H1 (cell line): Measurements from ENCODE around the gene TMCC3. TPM values are rescaled to one million over a fixed set of nuclear protein-coding genes. Genes with fewer than 3 reads are reported as not detected.

Experiments used
- CTCF ChIA-PET: fragments of 300-600 bp; sonication (Branson Sonifier 250); formaldehyde crosslinking; loops from one replicate; lab custom pipeline; 2021; ENCODE audit not compliant: partially characterized antibody; lab: Charles Lee
- POLR2A ChIA-PET: fragments of 300-600 bp; sonication (Branson Sonifier 250); formaldehyde crosslinking; loops from one replicate; lab custom pipeline; 2021; ENCODE audit warnings: inconsistent platforms; ENCODE audit not compliant: partially characterized antibody; lab: Charles Lee
- DNase-seq, 2 experiments: peaks; one replicate each; pipeline versions ENCODE4 v3.0.0 to v3.0.0-alpha.2; 2010 to 2022; ENCODE audit warnings: low spot score in 2 of 2, low read depth in 1 of 2, mixed read lengths in 1 of 2
- FAIRE-seq: peaks from 2 replicates; lab custom pipeline; 2011; peaks lifted over from hg19 to GRCh38; lab: Jason Lieb, UNC
- H2AFZ ChIP-seq: 2 replicates; pipeline ENCODE4 v1.8.1; 2012; ENCODE audit warnings: low read length, inconsistent platforms
- H2AK5ac ChIP-seq: 2 replicates; pipeline ENCODE4 v1.6.1; 2013; ENCODE audit warnings: low read depth, low read length
- H2BK120ac ChIP-seq: replicated peaks from 2 replicates; pipeline ENCODE3; 2013; ENCODE audit warnings: low read depth, low read length, inconsistent platforms
- H2BK12ac ChIP-seq: 2 replicates; pipeline ENCODE4 v1.6.1; 2013; ENCODE audit warnings: low read depth, low read length
- H2BK15ac ChIP-seq: 2 replicates; pipeline ENCODE4 v1.6.1; 2013; ENCODE audit warnings: low read length
- H2BK20ac ChIP-seq: 2 replicates; pipeline ENCODE4 v1.6.1; 2013; ENCODE audit warnings: low read length
- H2BK5ac ChIP-seq: 2 replicates; pipeline ENCODE4 v1.6.1; 2013; ENCODE audit warnings: low read depth, low read length
- H3K14ac ChIP-seq: 2 replicates; pipeline ENCODE4 v1.6.1; 2013; ENCODE audit warnings: inconsistent platforms; ENCODE audit not compliant: insufficient read length
- H3K18ac ChIP-seq: 2 replicates; pipeline ENCODE4 v1.6.1; 2013; ENCODE audit warnings: low read length; ENCODE audit errors: extremely low read depth
- H3K23ac ChIP-seq: 2 replicates; pipeline ENCODE4 v1.6.1; 2013; ENCODE audit warnings: inconsistent platforms; ENCODE audit not compliant: insufficient read length
- H3K23me2 ChIP-seq: 2 replicates; pipeline ENCODE4 v1.6.1; 2013; ENCODE audit warnings: low read depth, low read length
- H3K27ac ChIP-seq: 2 replicates; pipeline ENCODE4 v1.6.1; 2011; ENCODE audit warnings: low read depth, low read length, inconsistent platforms
- H3K27me3 ChIP-seq, 4 experiments: replicated peaks in 1 of 4; 1 replicate in 1 of 4; 2 replicates in 3 of 4; pipeline versions ENCODE4 v1.6.1 to v1.8.1; 2011 to 2013; ENCODE audit warnings: low read length in 3 of 4, mild to moderate bottlenecking in 3 of 4, inconsistent platforms in 2 of 4, mixed read lengths in 2 of 4, moderate library complexity in 1 of 4; ENCODE audit not compliant: control insufficient read depth in 3 of 4, insufficient read depth in 3 of 4; ENCODE audit errors: extremely low read depth in 1 of 4
- H3K36me3 ChIP-seq, 4 experiments: 2 replicates each; pipeline versions ENCODE4 v1.6.1 to v1.8.1; 2011 to 2013; ENCODE audit warnings: mild to moderate bottlenecking in 4 of 4, low read length in 3 of 4, moderate library complexity in 2 of 4, control low read depth in 1 of 4, inconsistent platforms in 1 of 4; ENCODE audit not compliant: insufficient read depth in 4 of 4, control insufficient read depth in 2 of 4
- H3K4ac ChIP-seq: replicated peaks from 2 replicates; pipeline ENCODE3; 2013; ENCODE audit warnings: low read length, low read depth, mixed read lengths, inconsistent platforms; ENCODE audit not compliant: insufficient read length
- H3K4me1 ChIP-seq, 4 experiments: replicated peaks in 1 of 4; 1 replicate in 1 of 4; 2 replicates in 3 of 4; pipeline versions ENCODE4 v1.6.1 to v1.8.1; 2011 to 2013; ENCODE audit warnings: low read length in 3 of 4, inconsistent platforms in 2 of 4, mixed read lengths in 1 of 4; ENCODE audit not compliant: insufficient read depth in 4 of 4, control insufficient read depth in 3 of 4
- H3K4me2 ChIP-seq, 2 experiments: 2 replicates each; pipeline versions ENCODE4 v1.6.1 to v1.8.1; 2011 to 2013; ENCODE audit warnings: low read depth in 2 of 2, low read length in 2 of 2, control low read depth in 1 of 2, inconsistent platforms in 1 of 2, mild to moderate bottlenecking in 1 of 2; ENCODE audit not compliant: insufficient read depth in 1 of 2
- H3K4me3 ChIP-seq, 4 experiments: fragments of 200-600, 300-600 bp in 1 of 4; sonication (generic), shearing (Covaris generic), sonication (Bioruptor Twin) in 1 of 4; 2 replicates each; pipeline versions ENCODE4 v1.5.1 to v1.8.1; 2011 to 2016; ENCODE audit warnings: low read length in 4 of 4, low read depth in 3 of 4, control low read depth in 2 of 4, inconsistent platforms in 2 of 4, mild to moderate bottlenecking in 2 of 4, mixed read lengths in 1 of 4, moderate library complexity in 1 of 4; ENCODE audit not compliant: insufficient read depth in 2 of 4; ENCODE audit errors: extremely low read depth in 1 of 4
- H3K56ac ChIP-seq: replicated peaks from 2 replicates; pipeline ENCODE3; 2013; ENCODE audit warnings: low read depth, mild to moderate bottlenecking, mixed read lengths, low read length, inconsistent platforms; ENCODE audit not compliant: insufficient read length
- H3K79me1 ChIP-seq: 2 replicates; pipeline ENCODE4 v1.6.1; 2013; ENCODE audit warnings: low read depth, low read length, control low read depth
- H3K79me2 ChIP-seq, 2 experiments: 2 replicates each; pipeline versions ENCODE4 v1.6.1 to v1.8.1; 2012 to 2013; ENCODE audit warnings: low read length in 2 of 2, mild to moderate bottlenecking in 2 of 2, inconsistent platforms in 1 of 2; ENCODE audit not compliant: insufficient read depth in 2 of 2, control insufficient read depth in 1 of 2
- H3K9ac ChIP-seq, 4 experiments: replicated peaks in 1 of 4; 1 replicate in 1 of 4; 2 replicates in 3 of 4; pipeline versions ENCODE4 v1.6.1 to v1.8.1; 2011 to 2013; ENCODE audit warnings: low read depth in 3 of 4, low read length in 3 of 4, control low read depth in 2 of 4, mild to moderate bottlenecking in 2 of 4, moderate library complexity in 2 of 4, inconsistent platforms in 1 of 4; ENCODE audit errors: extremely low read depth in 1 of 4
- H3K9me3 ChIP-seq, 2 experiments: 2 replicates each; pipeline versions ENCODE4 v1.6.1 to v1.8.1; 2012 to 2013; ENCODE audit warnings: mild to moderate bottlenecking in 2 of 2, moderate library complexity in 2 of 2, control low read depth in 1 of 2, inconsistent platforms in 1 of 2, low read depth in 1 of 2, low read length in 1 of 2, mixed read lengths in 1 of 2; ENCODE audit not compliant: insufficient read depth in 2 of 2
- H4K20me1 ChIP-seq, 2 experiments: replicated peaks in 1 of 2; 2 replicates each; pipeline versions ENCODE3 to v1.8.1; 2011 to 2013; ENCODE audit warnings: inconsistent platforms in 2 of 2, low read length in 2 of 2, mild to moderate bottlenecking in 1 of 2; ENCODE audit not compliant: insufficient read depth in 2 of 2, control insufficient read depth in 1 of 2
- H4K5ac ChIP-seq: 2 replicates; pipeline ENCODE4 v1.6.1; 2013; ENCODE audit warnings: low read length, low read depth, mixed read lengths, inconsistent platforms; ENCODE audit not compliant: insufficient read length
- H4K8ac ChIP-seq: 2 replicates; pipeline ENCODE4 v1.8.0; 2013; ENCODE audit warnings: mild to moderate bottlenecking, moderate library complexity, low read length, inconsistent platforms; ENCODE audit not compliant: insufficient read depth; ENCODE audit errors: extremely low read depth
- H4K91ac ChIP-seq: replicated peaks from 2 replicates; pipeline ENCODE3; 2013; ENCODE audit warnings: low read length, mixed read lengths, inconsistent platforms; ENCODE audit not compliant: insufficient read length
- ASH2L ChIP-seq: fragments of 200-600, 300-600 bp; sonication (generic); IDR thresholded peaks from one replicate; pipeline ENCODE4 v1.7.1; 2017; ENCODE audit warnings: low read length
- CHD2 ChIP-seq: IDR thresholded peaks from 2 replicates; pipeline ENCODE4 v1.6.1; 2012; ENCODE audit warnings: low read length, improper control_type of control experiment
- MAX ChIP-seq: IDR thresholded peaks from 2 replicates; pipeline ENCODE4 v1.6.1; 2012; ENCODE audit warnings: inconsistent platforms
- POU5F1 ChIP-seq: IDR thresholded peaks from 2 replicates; pipeline ENCODE4 v1.6.1; 2011; ENCODE audit warnings: low read depth, mild to moderate bottlenecking, low read length, moderate library complexity
- TCF12 ChIP-seq: IDR thresholded peaks from 2 replicates; pipeline ENCODE4 v1.6.1; 2011; ENCODE audit warnings: low read depth, mild to moderate bottlenecking, low read length
- WGBS, 2 experiments: shearing (Covaris generic) in 1 of 2; methylation state at CpG; one replicate each; pipeline versions ENCODE4 v1.1.6 to v1.1.7; 2013 to 2015; ENCODE audit warnings: low lambda C conversion rate in 2 of 2, mixed read lengths in 2 of 2, inconsistent platforms in 1 of 2, low coverage in 1 of 2, missing lambda C conversion rate in 1 of 2; ENCODE audit not compliant: insufficient replicate concordance in 2 of 2, insufficient coverage in 1 of 2, insufficient read length in 1 of 2; ENCODE audit errors: extremely low coverage in 1 of 2, missing lambda C conversion rate in 1 of 2; 5-methylcytosine and 5-hydroxymethylcytosine counted together
- polyA plus RNA-seq, 7 experiments: library from polyadenylated mRNA; depleted of rRNA in 3 of 7; stranded (reverse) in 5 of 7; unstranded in 2 of 7; fragments of >200 nt in 5 of 7; fragments of 200-250 nt in 2 of 7; gene quantifications; 1 replicate in 5 of 7; 2 replicates in 1 of 7; 4 replicates in 1 of 7; pipeline versions ENCODE4 v1.2.1 to v1.2.3, GENCODE V29; 2011 to 2013; ENCODE audit warnings: missing spikeins in 2 of 7, mixed read lengths in 2 of 7
- total RNA-seq: library from RNA; stranded (reverse); fragmentation: NEBNext Ultra II Directional; extraction: Animal tissue kit (Norgen Biotek cat#: 25700); gene quantifications from 2 replicates; pipeline ENCODE4 v1.2.1, GENCODE V29; 2021

TMCC3 gene
- total and polyA plus RNA-seq, 2 of the 8 experiments (the other 6 are each of a cell fraction or from before 2014, with no cell fraction given): 1.7 to 4.1 TPM

- H2BK5ac ChIP-seq: no peak overlapping the region
- no peak overlapping the region for H2BK20ac ChIP-seq
- H3K9ac ChIP-seq: no peak overlapping the region
- no peak overlapping the region for H2BK12ac ChIP-seq
- FAIRE-seq (no peak), DNase-seq (no peak)
- H2BK120ac ChIP-seq: no peak overlapping the region
- no peak overlapping the region for H4K5ac ChIP-seq
- no peak overlapping the region for H3K4ac ChIP-seq
- no peaks in the 10 kb centered on the region for H3K79me1 ChIP-seq
- POLR2A ChIA-PET: interaction anchor here (1.0 to 2.7 kb wide), 2 partner anchors 8 to 11 kb away, joined by 3 to 10 read pairs; no protein-coding TSS in a partner anchor
- no peak overlapping the region for H2BK15ac ChIP-seq
- no peak overlapping the region for H2AK5ac ChIP-seq
- no peak overlapping the region for H4K91ac ChIP-seq
- CTCF ChIA-PET: interaction anchor here (0.7 to 2.1 kb wide), 5 partner anchors 9 to 353 kb away, joined by 3 to 5 read pairs (median 3); no protein-coding TSS in a partner anchor
- no peaks in the 10 kb centered on the region for H3K4me1 ChIP-seq
- H3K36me3 ChIP-seq: no peaks in the 10 kb centered on the region
- H4K8ac ChIP-seq: no peak overlapping the region
- 92% methylated on average over 6 of the region's 6 CpGs; no CpG with 5 or more reads in 1 of the 2 experiments for whole genome bisulfite sequencing, 2 experiments
- no peaks in the 10 kb centered on the region for H4K20me1 ChIP-seq
- TF ChIP-seq ASH2L: no peak
- no peak for TF ChIP-seq CHD2
- TF ChIP-seq POU5F1: no peak
- no peak for TF ChIP-seq MAX
- no peak for TF ChIP-seq TCF12
- no peak overlapping the region for H3K27ac ChIP-seq
- no peak overlapping the region for H2AFZ ChIP-seq
- H3K4me3 ChIP-seq: no peak overlapping the region
- no peaks in the 10 kb centered on the region for H3K27me3 ChIP-seq
- no peak overlapping the region for H3K56ac ChIP-seq
- no peak overlapping the region for H3K18ac ChIP-seq
- H3K14ac ChIP-seq: no peak overlapping the region
- no peaks in the 10 kb centered on the region for H3K79me2 ChIP-seq
- no peak overlapping the region for H3K4me2 ChIP-seq
- H3K9me3 ChIP-seq: 0 out of 4 replicates have a peak, but pooled peaks cover 0 to 2% of the 10 kb centered on the region in 2 experiments
- no peak overlapping the region for H3K23ac ChIP-seq
- no peaks in the 10 kb centered on the region for H3K23me2 ChIP-seq
Measured at GRCh38 chr12:94628819-94629472, 21.4 kb downstream of the TMCC3 start.
